HCT116 (cell line): ENCODE data around the gene HSPBAP1. TPM values are rescaled to one million over a fixed set of nuclear protein-coding genes. Genes with fewer than 3 reads are reported as not detected.

Experiments
- ATAC-seq: fragments of 200-7000 bp; cut with Tn5 transposase; 2 replicates; pipeline ENCODE4 v1.9.1; 2020; ENCODE audit warnings: mild to moderate bottlenecking, moderate library complexity
- BruUV-seq: library from RNA; stranded (reverse); fragments of 400-500 nt; replicated peaks from 2 replicates; lab custom pipeline; 2021; lab: Mats Ljungman, UMichigan
- CTCF ChIA-PET: fragments of 300-600 bp; sonication (Branson Sonifier 250); formaldehyde crosslinking; loops from one replicate; lab custom pipeline; 2021; ENCODE audit warnings: antibody characterized with exemption; lab: Charles Lee
- POLR2A ChIA-PET: fragments of 300-600, 350-600 bp; sonication (Branson Sonifier 250); formaldehyde crosslinking; loops from one replicate; lab custom pipeline; 2021; ENCODE audit warnings: antibody characterized with exemption; lab: Charles Lee
- RAD21 ChIA-PET, 2 experiments: fragments of 300-600 bp; sonication (Branson Sonifier 250); formaldehyde crosslinking; loops; one replicate each; lab custom pipeline; 2023; ENCODE audit warnings: low total read pairs in 2 of 2; ENCODE audit not compliant: uncharacterized antibody in 2 of 2, unreplicated experiment in 2 of 2, low non-redundant PET in 1 of 2; lab: Charles Lee
- DNase-seq: peaks from one replicate; pipeline ENCODE4 v3.0.0-alpha.2; 2010; ENCODE audit warnings: low read depth, low spot score
- H2AFZ ChIP-seq: fragments of 200-600 bp; shearing (Covaris generic), sonication (generic); 2 replicates; pipeline ENCODE4 v1.6.1; 2017; ENCODE audit warnings: low read depth, mixed run types, mixed read lengths, antibody characterized with exemption, low read length; ENCODE audit not compliant: poor library complexity, severe bottlenecking
- H3K27ac ChIP-seq: 2 replicates; pipeline ENCODE4 v1.5.1; 2012; ENCODE audit warnings: low read depth, low read length
- H3K27me3 ChIP-seq: fragments of 200-600 bp; sonication (generic); 2 replicates; pipeline ENCODE4 v1.6.1; 2016; ENCODE audit warnings: mixed run types, low read length, mixed read lengths; ENCODE audit not compliant: insufficient read depth
- H3K36me3 ChIP-seq, 2 experiments: fragments of 200-500 bp in 1 of 2; fragments of 200-600 bp in 1 of 2; sonication (Bioruptor generic) in 1 of 2; sonication (generic) in 1 of 2; 2 replicates each; pipeline versions ENCODE4 v1.5.1 to v1.6.1; 2014 to 2016; ENCODE audit warnings: low read length in 2 of 2, inconsistent platforms in 1 of 2, mixed read lengths in 1 of 2, mixed run types in 1 of 2; ENCODE audit not compliant: insufficient read depth in 2 of 2, control insufficient read depth in 1 of 2
- H3K4me1 ChIP-seq, 2 experiments: fragments of 200-600 bp in 1 of 2; sonication (generic) in 1 of 2; 2 replicates each; pipeline versions ENCODE4 v1.5.1 to v1.6.1; 2012 to 2017; ENCODE audit warnings: low read length in 2 of 2, inconsistent platforms in 1 of 2, mild to moderate bottlenecking in 1 of 2, mixed read lengths in 1 of 2, mixed run types in 1 of 2, moderate library complexity in 1 of 2; ENCODE audit not compliant: insufficient read depth in 2 of 2, control insufficient read depth in 1 of 2
- H3K4me2 ChIP-seq: fragments of 200-600 bp; sonication (generic); 2 replicates; pipeline ENCODE4 v1.6.1; 2017; ENCODE audit warnings: mixed run types, low read length, mixed read lengths
- H3K4me3 ChIP-seq, 2 experiments: fragments of 200-600 bp in 1 of 2; sonication (generic) in 1 of 2; replicated peaks in 1 of 2; 2 replicates each; pipeline ENCODE4 v1.5.1; 2011 to 2016; ENCODE audit warnings: low read length in 2 of 2, control low read depth in 1 of 2, low read depth in 1 of 2, mild to moderate bottlenecking in 1 of 2, mixed read lengths in 1 of 2, mixed run types in 1 of 2
- H3K79me2 ChIP-seq: fragments of 200-600 bp; sonication (generic); 2 replicates; pipeline ENCODE4 v1.6.1; 2017; ENCODE audit warnings: mild to moderate bottlenecking, mixed run types, low read length, moderate library complexity, mixed read lengths; ENCODE audit not compliant: insufficient read depth
- H3K9ac ChIP-seq: fragments of 200-600 bp; sonication (generic); 2 replicates; pipeline ENCODE4 v1.6.1; 2016; ENCODE audit warnings: low read length, mixed read lengths
- H3K9me2 ChIP-seq: fragments of 200-600 bp; sonication (generic), shearing (Covaris generic); 2 replicates; pipeline ENCODE4 v1.6.1; 2017; ENCODE audit warnings: mixed run types, mild to moderate bottlenecking, moderate library complexity; ENCODE audit not compliant: insufficient read depth
- H3K9me3 ChIP-seq, 2 experiments: fragments of 200-500 bp in 1 of 2; fragments of 200-600 bp in 1 of 2; sonication (Bioruptor generic) in 1 of 2; sonication (generic) in 1 of 2; 2 replicates each; pipeline ENCODE4 v1.6.1; 2014 to 2017; ENCODE audit warnings: low read length in 2 of 2, mixed read lengths in 2 of 2, inconsistent platforms in 1 of 2, low read depth in 1 of 2, mild to moderate bottlenecking in 1 of 2, mixed run types in 1 of 2, moderate library complexity in 1 of 2; ENCODE audit not compliant: control insufficient read depth in 1 of 2, insufficient read depth in 1 of 2
- H4K20me1 ChIP-seq: fragments of 200-600 bp; sonication (generic), shearing (Covaris generic); 2 replicates; pipeline ENCODE4 v1.6.1; 2017; ENCODE audit warnings: mixed run types, mild to moderate bottlenecking, moderate library complexity; ENCODE audit not compliant: insufficient read depth
- CEBPB ChIP-seq: IDR thresholded peaks from 2 replicates; pipeline ENCODE4 v1.6.1; 2012; ENCODE audit warnings: low read depth
- EGR1 ChIP-seq: IDR thresholded peaks from 2 replicates; pipeline ENCODE4 v1.6.1; 2012; ENCODE audit warnings: low read depth
- ELF1 ChIP-seq: IDR thresholded peaks from 2 replicates; pipeline ENCODE4 v1.6.1; 2012; ENCODE audit warnings: low read depth, borderline replicate concordance
- EZH2 ChIP-seq: fragments of 200-600 bp; sonication (generic); IDR thresholded peaks from 2 replicates; pipeline ENCODE4 v1.6.1; 2017; ENCODE audit warnings: antibody characterized with exemption, mixed run types
- EZH2phosphoT487 ChIP-seq: fragments of 200-600 bp; IDR thresholded peaks from 2 replicates; pipeline ENCODE4 v1.6.1; 2018; ENCODE audit warnings: antibody characterized with exemption, borderline replicate concordance
- FOSL1 ChIP-seq: IDR thresholded peaks from 2 replicates; pipeline ENCODE4 v1.6.1; 2012; ENCODE audit warnings: low read depth
- MAX ChIP-seq: IDR thresholded peaks from 2 replicates; pipeline ENCODE4 v1.6.1; 2012
- REST ChIP-seq: IDR thresholded peaks from 2 replicates; pipeline ENCODE4 v1.6.1; 2012; ENCODE audit warnings: low read depth
- SIN3A ChIP-seq: IDR thresholded peaks from 2 replicates; pipeline ENCODE4 v1.6.1; 2012; ENCODE audit warnings: low read depth
- SRF ChIP-seq: IDR thresholded peaks from 2 replicates; pipeline ENCODE4 v1.6.1; 2012; ENCODE audit warnings: low read depth
- YY1 ChIP-seq: IDR thresholded peaks from 2 replicates; pipeline ENCODE4 v1.6.1; 2011; ENCODE audit warnings: low read length, low read depth, moderate library complexity, mild to moderate bottlenecking; ENCODE audit not compliant: insufficient replicate concordance; ENCODE audit errors: extremely low read depth
- ZBTB33 ChIP-seq: IDR thresholded peaks from 2 replicates; pipeline ENCODE4 v1.6.1; 2011; ENCODE audit warnings: mild to moderate bottlenecking, low read length, moderate library complexity; ENCODE audit not compliant: insufficient replicate concordance; ENCODE audit errors: extremely low read depth
- ZFX ChIP-seq: fragments of 450-650 bp; IDR thresholded peaks from 2 replicates; pipeline ENCODE4 v1.6.1; 2017
- ZNF274 ChIP-seq: fragments of 200-500 bp; sonication (Bioruptor generic); IDR thresholded peaks from 2 replicates; pipeline ENCODE4 v1.6.1; 2014; ENCODE audit warnings: mild to moderate bottlenecking, low read depth, low read length, inconsistent platforms
- intact Hi-C: fragments of 100-400 bp; cut with micrococcal nuclease; formaldehyde crosslinking; loops from 2 replicates; pipeline ENCODE4 v1.10.0; 2022
- total RNA-seq: library from RNA; stranded (reverse); gene quantifications from one replicate; pipeline ENCODE4 v1.2.1, GENCODE V29; 2021; ENCODE audit not compliant: unreplicated experiment

HSPBAP1 gene
- total RNA-seq, 1 experiment from 2014 or later, result 6.6 TPM

- POLR2A ChIA-PET, result no interaction called here
- no peak overlapping the region for H3K4me2 ChIP-seq
- H3K4me1 ChIP-seq, result no peaks in the 10 kb centered on the region
- H3K79me2 ChIP-seq, result no peaks in the 10 kb centered on the region
- no peak for DNase-seq
- no peaks in the 10 kb centered on the region for H3K9me2 ChIP-seq
- H3K4me3 ChIP-seq, result no peak overlapping the region
- no peak overlapping the region for H3K9ac ChIP-seq
- H3K9me3 ChIP-seq, result no peaks in the 10 kb centered on the region
- H2AFZ ChIP-seq, result no peak overlapping the region
- intact Hi-C loops, result no loop called here
- RAD21 ChIA-PET, result no interaction called here
- H3K27ac ChIP-seq, result no peak overlapping the region
- H3K36me3 ChIP-seq, result no peaks in the 10 kb centered on the region
- BruUV-seq, result no TSS peak
- no peaks in the 10 kb centered on the region for H4K20me1 ChIP-seq
- no peaks in the 10 kb centered on the region for H3K27me3 ChIP-seq
- ATAC-seq, result no peak
- CTCF ChIA-PET, result interaction anchor here (1.1 kb wide), 1 partner anchor 18 kb away, joined by 8 read pairs; no protein-coding TSS in a partner anchor
- TF ChIP-seq YY1 (no peak), CEBPB (no peak), SIN3A (no peak), EGR1 (no peak), MAX (no peak), EZH2 (no peak), ZFX (no peak), ZNF274 (no peak), SRF (no peak), ZBTB33 (no peak), REST (no peak), FOSL1 (no peak), EZH2phosphoT487 (no peak), ELF1 (no peak)
These were observed 20.8 kb downstream of the HSPBAP1 start for GRCh38 chr3:122772827-122773226.
